ENCODE data around the gene RNGTT.

RNGTT gene

GRCh38 chr6:88623531-88623930 is 339.9 kb downstream of the RNGTT start:
- no peak overlapping the region for H3K4me3 ChIP-seq (ENCODE audit: low read depth, low read length)

GRCh38 chr6:88619951-88620350 is 343.5 kb downstream of the RNGTT start:
- no peak overlapping the region for H3K4me3 ChIP-seq (ENCODE audit: low read depth, low read length)

DNA sequence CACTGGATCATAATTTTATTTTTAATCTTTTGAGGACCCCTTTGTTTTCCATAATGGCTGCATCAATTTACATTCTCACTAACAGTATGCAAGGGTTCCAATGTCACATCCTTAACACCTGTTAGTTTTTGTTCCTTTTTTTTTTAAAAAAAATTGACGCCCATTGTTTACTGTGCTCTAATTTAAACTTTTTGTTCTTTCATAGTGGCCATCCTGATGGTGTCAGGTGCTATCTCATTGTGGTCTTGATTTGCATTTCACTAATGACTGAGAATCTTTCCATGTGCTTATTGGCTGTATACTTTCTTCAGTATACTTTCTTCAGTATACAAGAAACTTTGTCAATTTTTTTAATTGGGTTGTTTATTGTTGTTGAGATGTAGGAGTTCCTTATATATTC is 347.0 kb downstream of the RNGTT start:
- no peak overlapping the region for H3K4me3 ChIP-seq (ENCODE audit: low read depth, low read length)

GRCh38 chr6:88614316-88614877 is 349.0 kb downstream of the RNGTT start:
- no peak overlapping the region for H3K4me3 ChIP-seq (ENCODE audit: low read depth, low read length)

GRCh38 chr6:88612631-88613030 is 350.8 kb downstream of the RNGTT start:
- no peak overlapping the region for H3K4me3 ChIP-seq (ENCODE audit: low read depth, low read length)

GRCh38 chr6:88611721-88612120 is 351.7 kb downstream of the RNGTT start:
- H3K4me3 ChIP-seq (ENCODE audit: low read depth, low read length) = no peak overlapping the region

DNA sequence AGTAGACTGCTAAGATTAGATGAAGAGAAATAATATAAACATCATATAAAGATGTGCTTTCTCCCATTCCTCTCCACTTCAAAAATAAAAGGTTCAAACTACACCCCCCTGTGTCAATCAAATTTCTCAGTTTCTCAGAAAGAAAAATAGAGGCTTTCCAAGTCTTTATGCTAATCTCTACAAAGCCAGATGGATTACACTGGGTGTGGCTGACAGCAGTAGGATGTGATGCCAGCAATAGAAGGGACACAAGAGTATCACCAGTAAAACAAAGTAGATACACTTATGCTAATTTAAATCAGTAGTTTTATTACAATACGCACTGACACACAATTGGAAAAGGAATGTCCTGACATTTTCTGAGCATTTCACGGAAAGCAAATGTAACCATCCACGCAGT is 353.4 kb downstream of the RNGTT start:
- no peak overlapping the region for H3K4me3 ChIP-seq (ENCODE audit: low read depth, low read length)

- H3K4me3 ChIP-seq (ENCODE audit: low read depth, low read length) = no peak overlapping the region
These were observed 358.1 kb downstream of the RNGTT start for GRCh38 chr6:88605271-88605670.

GRCh38 chr6:88599571-88599970 is 363.8 kb downstream of the RNGTT start:
- no peak overlapping the region for H3K4me3 ChIP-seq (ENCODE audit: low read depth, low read length)

- H3K4me3 ChIP-seq (ENCODE audit: low read depth, low read length) = no peak overlapping the region
These were observed 366.6 kb downstream of the RNGTT start for GRCh38 chr6:88596801-88597200.

- no peak overlapping the region for H3K4me3 ChIP-seq (ENCODE audit: low read depth, low read length)
These were observed 374.5 kb downstream of the RNGTT start for GRCh38 chr6:88588938-88589337.

DNA sequence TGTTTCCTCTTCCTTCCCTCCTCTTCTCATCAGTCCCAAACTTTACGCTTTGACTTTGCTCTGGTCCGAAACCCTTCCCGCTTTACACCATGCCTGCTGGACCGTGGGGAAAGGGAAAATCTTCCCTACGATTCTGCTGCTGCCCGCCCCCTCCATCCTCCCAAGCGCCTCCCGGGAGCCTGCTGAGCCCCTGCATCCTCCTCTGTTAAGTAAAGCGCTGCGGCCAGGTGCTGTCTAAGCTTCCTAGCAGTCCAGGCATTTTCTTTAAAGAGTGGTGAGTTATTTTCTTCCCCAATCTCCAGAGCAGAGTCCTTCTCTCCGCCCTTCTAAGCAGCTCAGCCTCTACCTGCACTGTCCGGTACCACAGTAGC is 376.3 kb downstream of the RNGTT start:
- no peak overlapping the region for H3K4me3 ChIP-seq (ENCODE audit: low read depth, low read length)

DNA sequence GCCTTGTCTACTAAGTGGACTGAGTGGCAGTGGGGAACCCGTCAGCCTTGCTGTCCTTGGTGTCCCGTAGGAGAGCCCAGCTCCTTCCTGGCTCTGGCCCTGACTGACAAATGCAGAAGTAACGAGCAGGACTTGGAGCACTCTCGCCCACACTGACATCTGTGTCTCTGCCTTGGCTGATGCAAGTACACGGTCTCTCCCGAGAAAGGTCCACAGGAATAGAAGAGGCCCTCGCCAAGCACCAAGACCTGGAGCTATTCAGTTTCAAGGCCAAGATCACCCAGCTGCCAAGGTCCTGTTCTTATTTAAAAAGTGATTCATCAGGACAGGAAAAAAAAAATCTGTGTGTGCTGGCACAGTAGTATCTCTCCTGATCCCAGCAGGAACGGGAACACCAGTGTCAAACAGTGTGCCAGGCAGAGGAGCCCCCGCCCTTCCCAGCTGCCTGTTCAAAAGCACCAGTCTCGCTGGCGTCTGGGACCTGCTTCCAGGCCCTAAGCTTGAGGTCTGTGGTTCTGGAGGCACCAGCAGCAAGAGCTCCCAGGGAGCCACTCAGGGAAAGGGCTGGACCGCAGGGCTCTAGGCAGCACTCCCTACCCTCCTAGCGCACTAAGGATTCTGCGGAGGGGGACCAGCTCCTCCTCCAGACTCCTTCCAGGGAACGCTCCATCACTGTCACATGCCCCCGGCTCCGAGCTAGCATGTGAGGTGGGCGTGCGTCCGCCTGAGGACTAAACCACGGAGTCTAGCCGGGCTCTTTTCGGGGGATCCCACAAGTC is 376.9 kb downstream of the RNGTT start:
- H3K4me3 ChIP-seq (ENCODE audit: low read depth, low read length) = no peak overlapping the region

- no peak overlapping the region for H3K4me3 ChIP-seq (ENCODE audit: low read depth, low read length)
These were observed 378.1 kb downstream of the RNGTT start for GRCh38 chr6:88585276-88585692.

DNA sequence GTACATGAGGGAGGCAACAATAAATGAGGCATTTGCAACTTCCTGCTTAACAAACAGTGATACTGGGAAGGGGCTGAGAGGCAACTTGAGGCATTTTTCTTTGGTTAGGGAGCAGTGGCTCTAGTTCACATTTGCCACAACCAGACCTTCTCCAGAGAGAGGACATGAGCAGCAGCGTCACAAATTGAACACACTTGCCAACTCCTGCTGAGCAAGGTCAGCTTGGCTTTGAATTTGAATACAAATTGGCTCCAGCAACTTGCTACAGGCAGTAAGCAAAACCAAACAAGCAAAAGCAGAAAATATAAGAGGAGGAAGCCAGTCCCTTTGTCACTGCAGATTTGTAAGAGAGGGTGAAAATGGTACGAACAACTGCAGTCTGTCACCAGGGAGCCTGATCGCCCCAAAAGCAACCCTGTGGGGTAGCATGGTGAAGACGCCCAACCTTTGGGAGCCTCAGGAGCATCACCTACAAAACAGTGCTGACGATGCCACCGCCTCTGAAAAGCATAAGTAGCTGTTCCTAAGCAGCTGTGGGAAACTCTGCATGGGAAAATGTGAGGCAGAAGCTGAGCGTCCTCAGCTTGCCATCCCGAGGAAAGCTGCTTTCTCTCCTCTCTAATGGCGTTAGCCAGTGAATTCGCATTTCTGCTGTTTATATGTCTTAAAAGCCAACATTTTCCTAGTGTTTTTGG is 378.7 kb downstream of the RNGTT start:
- H3K4me3 ChIP-seq (ENCODE audit: low read depth, low read length) = no peak overlapping the region

DNA sequence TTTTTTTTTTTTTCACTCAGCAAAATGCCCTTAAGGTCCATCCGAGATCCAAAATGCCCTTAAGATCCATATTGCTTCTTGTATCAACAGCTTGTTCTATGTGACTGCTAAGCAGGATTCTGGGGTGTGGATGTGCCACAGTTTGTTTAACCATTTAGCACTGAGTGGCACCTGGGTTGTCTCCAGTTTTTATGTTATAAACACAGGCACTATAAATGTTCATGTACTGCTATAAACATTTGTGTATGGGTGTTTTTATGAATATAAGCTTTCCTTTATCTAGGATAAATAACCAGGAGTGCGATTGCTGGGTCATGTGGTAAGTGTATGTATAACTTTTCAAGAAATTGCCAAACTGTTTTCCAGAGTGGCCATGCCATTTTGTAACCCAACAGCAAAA is 386.0 kb downstream of the RNGTT start:
- no peak overlapping the region for H3K4me3 ChIP-seq (ENCODE audit: low read depth, low read length)

- H3K4me3 ChIP-seq (ENCODE audit: low read depth, low read length) = no peak overlapping the region
These were observed 387.9 kb downstream of the RNGTT start for GRCh38 chr6:88575536-88575935.

DNA sequence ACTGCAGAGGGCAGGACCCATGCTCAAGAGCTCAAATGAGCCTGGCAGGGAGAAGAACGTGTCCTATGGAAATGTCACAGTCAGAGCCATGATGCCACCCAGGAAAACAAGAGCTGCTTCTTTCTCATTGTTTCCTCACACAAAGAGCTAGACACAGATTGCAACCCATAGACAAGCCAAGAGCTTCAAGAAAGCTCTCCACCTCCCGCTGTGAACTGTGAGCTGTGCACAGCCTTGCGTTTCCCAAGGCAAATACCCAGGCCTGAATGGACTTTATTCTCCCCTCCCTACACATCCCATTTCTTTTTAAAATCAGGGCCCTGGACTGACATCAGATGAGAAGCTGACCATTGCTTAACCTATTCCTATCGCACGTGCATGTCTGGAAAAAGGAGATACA is 388.8 kb downstream of the RNGTT start:
- no peak overlapping the region for H3K4me3 ChIP-seq (ENCODE audit: low read depth, low read length)

- no peak overlapping the region for H3K4me3 ChIP-seq (ENCODE audit: low read depth, low read length)
These were observed 389.4 kb downstream of the RNGTT start for GRCh38 chr6:88574031-88574430.

GRCh38 chr6:88573561-88573960 is 389.9 kb downstream of the RNGTT start:
- H3K4me3 ChIP-seq (ENCODE audit: low read depth, low read length) = no peak overlapping the region

DNA sequence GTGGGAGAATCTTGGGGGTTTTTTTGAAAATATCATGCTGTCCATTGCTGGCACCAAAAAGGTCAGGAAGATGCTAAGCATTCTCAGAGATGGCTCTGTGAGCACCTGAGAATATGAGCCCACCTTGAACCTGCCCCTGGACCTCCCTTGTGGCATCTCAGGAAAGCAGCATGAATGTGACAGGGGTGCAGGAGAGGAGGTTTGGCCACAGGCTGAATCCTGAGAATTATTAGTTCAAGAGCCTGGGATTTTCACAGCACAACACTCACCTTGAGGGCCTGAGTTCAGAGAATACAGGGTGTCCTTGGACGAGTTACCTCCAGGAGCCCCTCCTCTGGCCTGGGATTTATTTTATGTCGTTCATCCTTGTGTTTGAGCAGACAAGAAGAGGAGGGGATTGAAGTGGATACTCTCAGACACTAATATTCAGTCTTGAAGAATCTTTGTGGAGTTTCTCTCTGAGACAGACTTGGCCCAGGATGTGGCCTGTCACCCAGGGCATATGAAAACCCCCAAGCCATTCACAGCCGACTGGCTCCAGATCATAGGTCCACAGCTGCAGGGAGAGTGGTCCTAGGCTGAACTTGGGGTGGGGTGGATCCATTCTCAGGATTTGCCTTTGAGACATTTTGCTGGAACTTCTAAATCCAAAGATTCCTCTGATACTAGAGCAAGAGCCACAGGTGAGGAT is 390.8 kb downstream of the RNGTT start:
- H3K4me3 ChIP-seq (ENCODE audit: low read depth, low read length) = no peak overlapping the region

DNA sequence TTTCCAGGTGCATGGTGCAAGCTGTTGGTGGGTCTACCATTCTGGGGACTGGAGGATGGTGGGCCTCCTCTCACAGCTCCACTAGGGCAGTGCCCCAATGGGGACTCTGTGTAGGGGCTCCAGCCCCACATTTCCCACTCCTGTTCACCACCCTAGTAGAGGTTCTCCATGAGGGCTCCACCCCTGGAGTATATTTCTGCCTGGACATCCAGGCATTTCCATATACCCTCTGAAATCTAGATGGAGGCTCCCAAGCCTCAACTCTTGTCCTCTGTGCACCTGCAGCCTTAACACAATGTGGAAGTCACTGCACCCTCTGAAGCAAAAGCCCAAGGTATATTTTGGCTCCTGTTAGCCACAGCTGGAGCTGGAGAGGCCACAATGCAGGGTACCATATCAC is 393.5 kb downstream of the RNGTT start:
- no peak overlapping the region for H3K4me3 ChIP-seq (ENCODE audit: low read depth, low read length)

All from iPS-11a (cell line).